DND-41 (cell line): ENCODE measurements around the gene ZNF813.
"Not testable (repeated sequence)": the region's sequence is repeated elsewhere in the genome, so short reads cannot be mapped to it uniquely, and the experiment has no call there.

Experiments
- ATAC-seq: fragments of 200-7000 bp; cut with Tn5 transposase; 3 replicates; pipeline ENCODE4 v1.9.1; 2021; ENCODE audit warnings: low read depth; ENCODE audit not compliant: insufficient read depth
- DNase-seq: peaks from one replicate; pipeline ENCODE4 v3.0.0-alpha.2; 2020
- H2AFZ ChIP-seq: 2 replicates; pipeline ENCODE4 v1.6.0; 2012; ENCODE audit warnings: low read depth, low read length
- H3K27ac ChIP-seq: 2 replicates; pipeline ENCODE4 v1.5.1; 2012; ENCODE audit warnings: low read length, inconsistent platforms
- H3K27me3 ChIP-seq: fragments of 200-600 bp; sonication (generic); 2 replicates; pipeline ENCODE4 v1.6.0; 2012; ENCODE audit warnings: low read length, mild to moderate bottlenecking, inconsistent platforms; ENCODE audit not compliant: insufficient read depth, poor library complexity
- H3K36me3 ChIP-seq: 2 replicates; pipeline ENCODE4 v1.5.1; 2012; ENCODE audit warnings: low read length, inconsistent platforms; ENCODE audit not compliant: insufficient read depth
- H3K4me1 ChIP-seq: 2 replicates; pipeline ENCODE4 v1.5.1; 2012; ENCODE audit warnings: mild to moderate bottlenecking, low read length; ENCODE audit not compliant: insufficient read depth
- H3K4me2 ChIP-seq: 2 replicates; pipeline ENCODE4 v1.6.0; 2012; ENCODE audit warnings: mild to moderate bottlenecking, moderate library complexity, low read length, inconsistent platforms; ENCODE audit not compliant: insufficient read depth
- H3K4me3 ChIP-seq, 2 experiments: fragments of 200-600 bp in 1 of 2; shearing (Covaris generic) in 1 of 2; 2 replicates each; pipeline ENCODE4 v1.5.1; 2012 to 2016; ENCODE audit warnings: inconsistent platforms in 2 of 2, low read length in 2 of 2, mild to moderate bottlenecking in 2 of 2, low read depth in 1 of 2, moderate library complexity in 1 of 2
- H3K79me2 ChIP-seq: 2 replicates; pipeline ENCODE4 v1.6.0; 2012; ENCODE audit warnings: low read length, inconsistent platforms; ENCODE audit not compliant: insufficient read depth
- H3K9ac ChIP-seq: 2 replicates; pipeline ENCODE4 v1.6.0; 2012; ENCODE audit warnings: low read depth, mild to moderate bottlenecking, inconsistent platforms, low read length, moderate library complexity
- H3K9me3 ChIP-seq: 2 replicates; pipeline ENCODE4 v1.5.1; 2012; ENCODE audit warnings: low read length, moderate library complexity, mild to moderate bottlenecking, inconsistent platforms; ENCODE audit not compliant: insufficient read depth, severe bottlenecking
- H4K20me1 ChIP-seq: 2 replicates; pipeline ENCODE4 v1.6.0; 2012; ENCODE audit warnings: low read length; ENCODE audit not compliant: insufficient read depth
- CTCF ChIP-seq: IDR thresholded peaks from 2 replicates; pipeline ENCODE4 v1.5.1; 2012; ENCODE audit warnings: borderline replicate concordance, low read length, moderate library complexity, mild to moderate bottlenecking; ENCODE audit not compliant: poor library complexity, severe bottlenecking; ENCODE audit errors: extremely low read depth
- EZH2 ChIP-seq: IDR thresholded peaks from 3 replicates; pipeline ENCODE4 v1.6.1; 2012; ENCODE audit warnings: borderline replicate concordance, low read depth, mild to moderate bottlenecking, moderate library complexity, low read length, inconsistent platforms; ENCODE audit not compliant: severe bottlenecking

The ZNF813 gene

GRCh38 chr19:53466726-53467484 is 628 bp upstream of the ZNF813 start:
- peak overlapping the region; percentile 75 for H2AFZ ChIP-seq

GRCh38 chr19:53468628-53469027 is 1.1 kb downstream of the ZNF813 start:
- H3K27me3 ChIP-seq, H3K36me3 ChIP-seq, ATAC-seq, H4K20me1 ChIP-seq, H2AFZ ChIP-seq, H3K9me3 ChIP-seq, H3K27ac ChIP-seq, DNase-seq: not testable (repeated sequence)
- peaks cover 37% of the 10 kb centered on the region for H3K4me1 ChIP-seq
- peak overlapping the region; percentile 72 for H3K9ac ChIP-seq
- peak overlapping the region; percentile 60 to 74; a peak in 3 of 4 replicates for H3K4me3 ChIP-seq
- H3K79me2 ChIP-seq: peaks cover 52% of the 10 kb centered on the region
- H3K4me2 ChIP-seq: peak overlapping the region; percentile 76

More at GRCh38 chr19:53466726-53467484, 628 bp upstream of the ZNF813 start:
- Histone ChIP-seq H3K4me1 (peaks cover 32% of the 10 kb centered on the region), H3K27ac (0 out of 2 replicates have a peak overlapping the region, but pooled peaks have one; percentile 15), H3K4me3 (peak overlapping the region; percentile 60 to 74; a peak in 3 of 4 replicates), H3K79me2 (peaks cover 36% of the 10 kb centered on the region), H4K20me1 (no peaks in the 10 kb centered on the region), H3K36me3 (no peaks in the 10 kb centered on the region), H3K9me3 (no peaks in the 10 kb centered on the region), H3K4me2 (peak overlapping the region; percentile 76), H3K27me3 (no peaks in the 10 kb centered on the region), H3K9ac (peak overlapping the region; percentile 72)
- ATAC-seq: peak; percentile 38
- no peak for TF ChIP-seq EZH2
- TF ChIP-seq CTCF: peak; percentile 6
- DNase-seq: no peak

GRCh38 chr19:53471916-53472315 is 4.4 kb downstream of the ZNF813 start:
- Histone ChIP-seq H3K9me3 (no peaks in the 10 kb centered on the region), H3K36me3 (peaks cover 32% of the 10 kb centered on the region)
- no peak for TF ChIP-seq CTCF

GRCh38 chr19:53474832-53475231 is 7.3 kb downstream of the ZNF813 start:
- not testable (repeated sequence) for H3K27me3 ChIP-seq, H3K4me2 ChIP-seq, H3K27ac ChIP-seq, DNase-seq, H3K4me3 ChIP-seq, H3K9ac ChIP-seq, H2AFZ ChIP-seq
- Histone ChIP-seq H4K20me1 (peaks cover 11% of the 10 kb centered on the region; the same call in 1 of the 2 replicates), H3K9me3 (peaks cover 13% of the 10 kb centered on the region), H3K79me2 (peaks cover 75% of the 10 kb centered on the region), H3K4me1 (peaks cover 12% of the 10 kb centered on the region; the same call in 1 of the 2 replicates), H3K36me3 (peaks cover 57% of the 10 kb centered on the region)
- peak; percentile 29 for TF ChIP-seq CTCF
- ATAC-seq: peak; percentile 52; the same call in 1 of the 3 replicates

More at GRCh38 chr19:53471916-53472315, 4.4 kb downstream of the ZNF813 start:
- H3K4me3 ChIP-seq: no peak overlapping the region
- no peak overlapping the region for H2AFZ ChIP-seq
- no peak overlapping the region for H3K27ac ChIP-seq
- no peaks in the 10 kb centered on the region for H3K27me3 ChIP-seq
- ATAC-seq (no peak), DNase-seq (no peak)
- H3K79me2 ChIP-seq: peaks cover 78% of the 10 kb centered on the region
- H3K4me1 ChIP-seq: peaks cover 32% of the 10 kb centered on the region
- H4K20me1 ChIP-seq: peaks cover 11% of the 10 kb centered on the region; the same call in 1 of the 2 replicates
- no peak overlapping the region for H3K9ac ChIP-seq
- no peak overlapping the region for H3K4me2 ChIP-seq

- H3K9ac ChIP-seq, H3K27ac ChIP-seq, H3K27me3 ChIP-seq, H3K4me3 ChIP-seq, ATAC-seq, H3K4me2 ChIP-seq, DNase-seq, H2AFZ ChIP-seq, H3K4me1 ChIP-seq: not testable (repeated sequence)
- Histone ChIP-seq H3K79me2 (peaks cover 69% of the 10 kb centered on the region), H3K9me3 (peaks cover 19% of the 10 kb centered on the region), H3K36me3 (peaks cover 61% of the 10 kb centered on the region), H4K20me1 (peaks cover 11% of the 10 kb centered on the region; the same call in 1 of the 2 replicates)
Measured at GRCh38 chr19:53475470-53475869, 7.9 kb downstream of the ZNF813 start.
